EH (cell line): ENCODE data around the gene MARK2.

Experiments used
- DNase-seq: peaks from one replicate; pipeline ENCODE4 v3.0.0-alpha.2; 2015; ENCODE audit warnings: low read depth

Gene MARK2

GRCh38 chr11:63829823-63830489 is 9.0 kb upstream of the MARK2 start:
- DNase-seq, result peak; percentile 48

- no peak for DNase-seq
Measured at GRCh38 chr11:63831326-63831725, 7.6 kb upstream of the MARK2 start.

- DNase-seq, result no peak
Measured at GRCh38 chr11:63832336-63832735, 6.6 kb upstream of the MARK2 start.

- no peak for DNase-seq
Measured at GRCh38 chr11:63833048-63833447, 5.9 kb upstream of the MARK2 start.

GRCh38 chr11:63834535-63835157 is 4.3 kb upstream of the MARK2 start:
- DNase-seq, result no peak

- DNase-seq, result no peak
Measured at GRCh38 chr11:63835158-63835545, 3.8 kb upstream of the MARK2 start.

- DNase-seq, result peak; percentile 77
Measured at GRCh38 chr11:63837027-63837688, 1.8 kb upstream of the MARK2 start.

GRCh38 chr11:63837739-63838138 is 1.2 kb upstream of the MARK2 start:
- DNase-seq, result no peak

- DNase-seq, result no peak
Measured at GRCh38 chr11:63838150-63838677, 696 bp upstream of the MARK2 start.

- peak; percentile 34 for DNase-seq
Measured at GRCh38 chr11:63839508-63840355, 822 bp downstream of the MARK2 start.

- peak; percentile 19 for DNase-seq
Measured at GRCh38 chr11:63840356-63841060, 1.6 kb downstream of the MARK2 start.

- DNase-seq, result peak; percentile 65
Measured at GRCh38 chr11:63841554-63841953, 2.6 kb downstream of the MARK2 start.

- DNase-seq, result no peak
Measured at GRCh38 chr11:63843041-63843440, 4.1 kb downstream of the MARK2 start.

- no peak for DNase-seq
Measured at GRCh38 chr11:63844836-63845235, 5.9 kb downstream of the MARK2 start.

GRCh38 chr11:63845303-63845702 is 6.4 kb downstream of the MARK2 start:
- peak; percentile 78 for DNase-seq

- DNase-seq, result no peak
Measured at GRCh38 chr11:63845911-63846310, 7.0 kb downstream of the MARK2 start.

GRCh38 chr11:63846897-63847296 is 8.0 kb downstream of the MARK2 start:
- DNase-seq, result no peak

- DNase-seq, result no peak
Measured at GRCh38 chr11:63847363-63847762, 8.5 kb downstream of the MARK2 start.

- no peak for DNase-seq
Measured at GRCh38 chr11:63849691-63850090, 10.8 kb downstream of the MARK2 start.

GRCh38 chr11:63850920-63851319 is 12.0 kb downstream of the MARK2 start:
- no peak for DNase-seq

- no peak for DNase-seq
Measured at GRCh38 chr11:63851364-63851763, 12.5 kb downstream of the MARK2 start.

- no peak for DNase-seq
Measured at GRCh38 chr11:63853476-63853875, 14.6 kb downstream of the MARK2 start.
